NT2/D1 (cell line): ENCODE measurements around the gene ZNF728.
"Not testable (repeated sequence)": the region's sequence is repeated elsewhere in the genome, so short reads cannot be mapped to it uniquely, and the experiment has no call there.

ENCODE experiments used
- DNase-seq: peaks from one replicate; pipeline ENCODE4 v3.0.0-alpha.2; 2011; ENCODE audit warnings: low read depth, low spot score
- H3K27me3 ChIP-seq: 2 replicates; pipeline ENCODE4 v1.6.0; 2011; ENCODE audit warnings: mild to moderate bottlenecking; ENCODE audit not compliant: insufficient read length, insufficient read depth
- H3K36me3 ChIP-seq: 2 replicates; pipeline ENCODE4 v1.6.1; 2011; ENCODE audit warnings: mild to moderate bottlenecking, low read length, mixed read lengths; ENCODE audit not compliant: insufficient read depth, insufficient read length
- H3K4me1 ChIP-seq: 2 replicates; pipeline ENCODE4 v1.5.1; 2011; ENCODE audit not compliant: insufficient read depth, insufficient read length
- H3K4me3 ChIP-seq: 2 replicates; pipeline ENCODE4 v1.5.1; 2011; ENCODE audit warnings: low read depth; ENCODE audit not compliant: insufficient read length
- H3K9ac ChIP-seq: 2 replicates; pipeline ENCODE4 v1.6.0; 2011; ENCODE audit warnings: low read depth; ENCODE audit not compliant: insufficient read length
- H3K9me3 ChIP-seq: 2 replicates; pipeline ENCODE4 v1.5.1; 2011; ENCODE audit warnings: mild to moderate bottlenecking, low read length; ENCODE audit not compliant: insufficient read depth
- SUZ12 ChIP-seq: IDR thresholded peaks from 2 replicates; pipeline ENCODE4 v1.6.1; 2011; ENCODE audit not compliant: insufficient read length, insufficient read depth; ENCODE audit errors: extremely low read depth
- YY1 ChIP-seq: IDR thresholded peaks from 2 replicates; pipeline ENCODE4 v1.6.1; 2011; ENCODE audit not compliant: insufficient read length, insufficient read depth
- ZNF274 ChIP-seq: IDR thresholded peaks from 2 replicates; pipeline ENCODE4 v1.6.1; 2011; ENCODE audit warnings: mild to moderate bottlenecking, low read depth, low read length

The ZNF728 gene

DNA sequence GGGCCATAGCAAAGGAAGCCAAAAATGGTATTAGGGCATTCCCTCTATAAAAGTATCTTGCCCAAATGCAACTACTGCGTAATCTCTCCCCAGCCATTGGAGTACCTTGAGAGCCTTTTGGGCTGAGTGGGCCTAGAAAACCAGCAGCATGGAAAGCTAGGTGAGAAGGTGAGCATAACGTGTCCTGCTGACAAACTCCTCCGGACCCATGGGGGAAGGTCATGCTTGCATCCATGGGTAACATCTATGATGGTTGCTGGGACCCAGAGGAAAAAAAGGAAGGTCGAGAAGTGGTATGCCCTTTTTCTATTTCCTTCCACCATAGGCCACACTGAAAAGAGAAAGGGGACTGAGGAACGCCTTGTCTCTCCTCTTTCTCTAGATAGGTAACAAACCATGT, 57.4 kb downstream of the ZNF728 start:
- peaks cover 64% of the 10 kb centered on the region for H3K9me3 ChIP-seq
- no peaks in the 10 kb centered on the region for H3K27me3 ChIP-seq
- DNase-seq: peak; percentile 35
- H3K9ac ChIP-seq: no peak overlapping the region
- TF ChIP-seq ZNF274: no peak
- H3K4me3 ChIP-seq: no peak overlapping the region
- H3K36me3 ChIP-seq: no peaks in the 10 kb centered on the region
- no peaks in the 10 kb centered on the region for H3K4me1 ChIP-seq

GRCh38 chr19:22935151-22935550, 67.8 kb downstream of the ZNF728 start:
- H3K9me3 ChIP-seq: peaks cover 5% of the 10 kb centered on the region; the same call in 1 of the 2 replicates
- no peaks in the 10 kb centered on the region for H3K4me1 ChIP-seq
- DNase-seq: no peak
- H3K9ac ChIP-seq: no peak overlapping the region
- no peaks in the 10 kb centered on the region for H3K27me3 ChIP-seq
- H3K4me3 ChIP-seq: no peak overlapping the region
- TF ChIP-seq SUZ12 (no peak), ZNF274 (no peak), YY1 (no peak)
- H3K36me3 ChIP-seq: no peaks in the 10 kb centered on the region

DNA sequence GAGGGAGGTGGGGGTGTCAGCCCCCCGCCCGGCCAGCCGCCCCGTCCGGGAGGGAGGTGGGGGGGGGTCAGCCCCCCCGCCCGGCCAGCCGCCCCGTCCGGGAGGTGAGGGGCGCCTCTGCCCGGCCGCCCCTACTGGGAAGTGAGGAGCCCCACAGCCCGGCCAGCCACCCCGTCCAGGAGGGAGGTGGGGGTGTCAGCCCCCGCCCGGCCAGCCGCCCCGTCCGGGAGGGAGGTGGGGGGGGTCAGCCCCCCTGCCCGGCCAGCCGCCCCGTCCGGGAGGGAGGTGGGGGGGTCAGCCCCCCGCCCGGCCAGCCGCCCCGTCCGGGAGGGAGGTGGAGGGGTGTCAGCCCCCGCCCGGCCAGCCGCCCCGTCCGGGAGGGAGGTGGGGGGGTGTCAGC, 75.4 kb downstream of the ZNF728 start:
- not testable (repeated sequence) for H3K4me1 ChIP-seq, H3K36me3 ChIP-seq, H3K9ac ChIP-seq, DNase-seq, H3K27me3 ChIP-seq, H3K4me3 ChIP-seq
- H3K9me3 ChIP-seq: peaks cover 24% of the 10 kb centered on the region; the same call in 1 of the 2 replicates

- not testable (repeated sequence) for H3K4me3 ChIP-seq, H3K4me1 ChIP-seq, H3K9ac ChIP-seq, H3K27me3 ChIP-seq, DNase-seq, H3K36me3 ChIP-seq
- H3K9me3 ChIP-seq: peaks cover 24% of the 10 kb centered on the region; the same call in 1 of the 2 replicates
These were observed 77.8 kb downstream of the ZNF728 start for GRCh38 chr19:22925181-22925580.
